KMS-11 (cell line): ENCODE data around the gene PRPSAP1.

Source experiments
- H2AFZ ChIP-seq: fragments of 200-600 bp; sonication (generic); 2 replicates; pipeline ENCODE4 v1.6.1; 2016; ENCODE audit warnings: antibody characterized with exemption, mixed run types, low read depth
- H3K27ac ChIP-seq: fragments of 200-600 bp; sonication (generic); 2 replicates; pipeline ENCODE4 v1.6.1; 2016; ENCODE audit warnings: mild to moderate bottlenecking, mixed run types
- H3K27me3 ChIP-seq: fragments of 200-600 bp; sonication (generic); 2 replicates; pipeline ENCODE4 v1.6.1; 2017; ENCODE audit warnings: mild to moderate bottlenecking, low read depth, mixed run types, moderate library complexity; ENCODE audit not compliant: insufficient read depth
- H3K36me3 ChIP-seq: fragments of 200-600 bp; sonication (generic); 2 replicates; pipeline ENCODE4 v1.6.1; 2017; ENCODE audit warnings: mild to moderate bottlenecking, mixed run types; ENCODE audit not compliant: insufficient read depth
- H3K4me1 ChIP-seq: fragments of 200-600 bp; sonication (generic); 2 replicates; pipeline ENCODE4 v1.6.1; 2016; ENCODE audit warnings: mild to moderate bottlenecking, low read depth, mixed run types; ENCODE audit not compliant: poor library complexity, severe bottlenecking
- H3K4me2 ChIP-seq: fragments of 200-600 bp; sonication (generic); 2 replicates; pipeline ENCODE4 v1.7.0; 2016; ENCODE audit warnings: mild to moderate bottlenecking, mixed run types
- H3K4me3 ChIP-seq: fragments of 200-600 bp; sonication (generic); IDR thresholded peaks from 2 replicates; pipeline ENCODE4 v1.6.1; 2017; ENCODE audit warnings: low read depth, low read length, mixed read lengths; ENCODE audit not compliant: insufficient read depth
- H3K79me2 ChIP-seq: fragments of 200-600 bp; sonication (generic); 2 replicates; pipeline ENCODE4 v1.6.1; 2016; ENCODE audit warnings: low read depth, mixed run types; ENCODE audit not compliant: insufficient read depth
- H3K9ac ChIP-seq: fragments of 200-600 bp; sonication (generic); 2 replicates; pipeline ENCODE4 v1.6.1; 2016; ENCODE audit warnings: mild to moderate bottlenecking, mixed run types
- H4K20me1 ChIP-seq: fragments of 200-600 bp; sonication (generic); 2 replicates; pipeline ENCODE4 v1.6.1; 2016; ENCODE audit warnings: mild to moderate bottlenecking, mixed run types; ENCODE audit not compliant: insufficient read depth
- TF ChIP-seq, protein P1 (sequence below): fragments of 200-600 bp; sonication (generic); conservative IDR thresholded peaks from 2 replicates; pipeline ENCODE4 v1.6.1; 2017; ENCODE audit warnings: low read depth, mild to moderate bottlenecking, antibody characterized with exemption, low read length, moderate library complexity, mixed read lengths

The PRPSAP1 gene

DNA sequence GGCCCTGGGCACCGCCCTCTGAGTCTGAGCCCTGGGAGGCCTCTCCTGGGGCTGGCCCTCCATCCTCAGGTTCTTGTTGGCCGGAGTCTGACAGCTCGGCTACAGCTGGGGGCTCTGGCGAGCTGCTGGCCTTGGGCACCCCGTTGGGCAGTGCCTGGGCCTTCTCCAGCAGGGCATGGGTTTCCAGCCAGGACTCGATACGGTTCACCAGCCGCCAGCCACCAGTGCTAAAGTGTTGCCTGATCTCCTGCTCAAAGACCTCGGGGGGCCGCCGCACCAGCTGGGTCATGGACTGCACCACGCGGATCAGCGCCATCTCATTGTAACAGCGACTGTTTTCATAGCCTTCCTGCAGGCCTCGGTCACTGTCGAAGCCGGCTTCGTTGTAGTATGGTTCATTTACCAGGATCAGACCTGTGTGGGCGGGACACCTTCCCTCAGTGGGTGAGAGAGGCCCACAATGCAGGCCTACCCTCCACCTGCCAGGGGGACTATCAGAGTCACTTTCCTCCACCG lies 37.5 kb upstream of the PRPSAP1 start:
- Histone ChIP-seq H2AFZ (no peak overlapping the region), H3K27ac (no peak overlapping the region), H3K9ac (no peak overlapping the region), H3K4me1 (no peaks in the 10 kb centered on the region), H3K4me2 (no peak overlapping the region), H3K27me3 (no peaks in the 10 kb centered on the region), H3K4me3 (no peak overlapping the region), H3K36me3 (no peaks in the 10 kb centered on the region), H4K20me1 (no peaks in the 10 kb centered on the region), H3K79me2 (no peaks in the 10 kb centered on the region)
- TF ChIP-seq, protein P1, sequence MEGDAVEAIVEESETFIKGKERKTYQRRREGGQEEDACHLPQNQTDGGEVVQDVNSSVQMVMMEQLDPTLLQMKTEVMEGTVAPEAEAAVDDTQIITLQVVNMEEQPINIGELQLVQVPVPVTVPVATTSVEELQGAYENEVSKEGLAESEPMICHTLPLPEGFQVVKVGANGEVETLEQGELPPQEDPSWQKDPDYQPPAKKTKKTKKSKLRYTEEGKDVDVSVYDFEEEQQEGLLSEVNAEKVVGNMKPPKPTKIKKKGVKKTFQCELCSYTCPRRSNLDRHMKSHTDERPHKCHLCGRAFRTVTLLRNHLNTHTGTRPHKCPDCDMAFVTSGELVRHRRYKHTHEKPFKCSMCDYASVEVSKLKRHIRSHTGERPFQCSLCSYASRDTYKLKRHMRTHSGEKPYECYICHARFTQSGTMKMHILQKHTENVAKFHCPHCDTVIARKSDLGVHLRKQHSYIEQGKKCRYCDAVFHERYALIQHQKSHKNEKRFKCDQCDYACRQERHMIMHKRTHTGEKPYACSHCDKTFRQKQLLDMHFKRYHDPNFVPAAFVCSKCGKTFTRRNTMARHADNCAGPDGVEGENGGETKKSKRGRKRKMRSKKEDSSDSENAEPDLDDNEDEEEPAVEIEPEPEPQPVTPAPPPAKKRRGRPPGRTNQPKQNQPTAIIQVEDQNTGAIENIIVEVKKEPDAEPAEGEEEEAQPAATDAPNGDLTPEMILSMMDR, result no peak

- H2AFZ ChIP-seq, result no peak overlapping the region
- H3K4me1 ChIP-seq, result peaks cover 12% of the 10 kb centered on the region
- no peaks in the 10 kb centered on the region for H3K79me2 ChIP-seq
- no peaks in the 10 kb centered on the region for H4K20me1 ChIP-seq
- H3K9ac ChIP-seq, result no peak overlapping the region
- H3K36me3 ChIP-seq, result no peaks in the 10 kb centered on the region
- no peak overlapping the region for H3K4me2 ChIP-seq
- peaks cover 6% of the 10 kb centered on the region for H3K27me3 ChIP-seq
- no peak overlapping the region for H3K27ac ChIP-seq
- TF ChIP-seq, protein P1, result no peak
- H3K4me3 ChIP-seq, result no peak overlapping the region
These were observed 36.3 kb upstream of the PRPSAP1 start for GRCh38 chr17:76390003-76390421.

DNA sequence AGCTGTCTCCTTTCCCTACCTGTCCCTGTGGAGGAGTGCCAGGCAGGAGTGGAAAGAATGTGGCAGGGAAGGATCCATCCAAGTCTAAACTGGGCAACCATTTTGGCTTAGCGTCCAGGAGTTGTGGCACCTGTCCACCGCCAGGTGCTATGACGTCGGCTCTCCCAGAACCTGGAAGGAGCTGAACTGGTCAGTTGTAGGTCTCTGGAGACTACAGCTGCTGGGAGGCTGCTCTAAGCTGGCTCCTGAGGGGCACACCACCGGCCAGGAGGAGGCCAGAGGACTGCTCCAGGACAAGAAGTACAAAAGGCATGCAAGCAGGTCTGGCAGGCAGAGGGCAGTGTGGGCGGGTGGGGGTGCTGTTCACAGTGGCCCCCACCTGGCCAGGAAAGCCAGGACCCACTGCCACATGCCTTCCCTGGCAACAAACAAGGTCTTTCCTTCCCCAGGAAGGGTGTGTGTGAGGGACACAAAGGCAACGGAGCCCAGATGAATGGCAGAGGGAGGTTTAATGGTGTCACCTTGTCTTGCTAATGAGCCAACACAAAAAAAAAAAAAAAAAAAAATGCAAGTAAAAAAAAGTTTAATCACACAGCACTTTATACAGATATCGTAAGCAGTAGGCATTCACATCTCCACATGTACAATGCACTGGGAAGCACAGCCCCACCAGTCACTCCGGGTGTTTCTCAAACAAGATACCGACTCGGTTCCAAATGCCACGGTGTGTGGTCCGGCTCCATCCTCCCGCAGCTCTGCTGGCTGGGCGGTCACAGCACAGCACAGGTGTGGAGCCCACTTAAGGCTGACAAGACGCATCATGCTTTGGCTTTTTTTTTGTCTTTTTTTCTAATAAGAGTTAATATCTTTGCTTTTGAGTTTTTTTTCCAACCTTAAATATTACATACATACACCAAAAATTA lies 35.5 kb upstream of the PRPSAP1 start:
- H2AFZ ChIP-seq, result no peak overlapping the region
- H3K4me1 ChIP-seq, result peaks cover 17% of the 10 kb centered on the region
- no peaks in the 10 kb centered on the region for H4K20me1 ChIP-seq
- no peaks in the 10 kb centered on the region for H3K36me3 ChIP-seq
- no peak overlapping the region for H3K27ac ChIP-seq
- no peak overlapping the region for H3K4me2 ChIP-seq
- peaks cover 11% of the 10 kb centered on the region for H3K27me3 ChIP-seq
- TF ChIP-seq, protein P1, result no peak
- no peaks in the 10 kb centered on the region for H3K79me2 ChIP-seq
- H3K4me3 ChIP-seq, result no peak overlapping the region
- H3K9ac ChIP-seq, result no peak overlapping the region

GRCh38 chr17:76386966-76387765 lies 33.5 kb upstream of the PRPSAP1 start:
- Histone ChIP-seq H3K79me2 (no peaks in the 10 kb centered on the region), H3K4me3 (no peak overlapping the region), H3K36me3 (no peaks in the 10 kb centered on the region), H2AFZ (no peak overlapping the region), H3K4me2 (no peak overlapping the region), H3K27ac (no peak overlapping the region), H3K27me3 (peaks cover 16% of the 10 kb centered on the region), H3K4me1 (peaks cover 17% of the 10 kb centered on the region), H3K9ac (no peak overlapping the region), H4K20me1 (no peaks in the 10 kb centered on the region)
- TF ChIP-seq, protein P1, result no peak
